GM19035 (cell line): ENCODE results near the gene STRN3.
"Not testable (repeated sequence)": the region's sequence is repeated elsewhere in the genome, so short reads cannot be mapped to it uniquely, and the experiment has no call there.

ENCODE experiments used
- ATAC-seq: cut with Tn5 transposase; IDR thresholded peaks from one replicate; pipeline ENCODE4 v1.9.1; 2021; ENCODE audit not compliant: unreplicated experiment

STRN3 gene

GRCh38 chr14:30921788-30922187 is 104.4 kb downstream of the STRN3 start:
- ATAC-seq: no peak

GRCh38 chr14:30921305-30921704 is 104.9 kb downstream of the STRN3 start:
- ATAC-seq: no peak

DNA sequence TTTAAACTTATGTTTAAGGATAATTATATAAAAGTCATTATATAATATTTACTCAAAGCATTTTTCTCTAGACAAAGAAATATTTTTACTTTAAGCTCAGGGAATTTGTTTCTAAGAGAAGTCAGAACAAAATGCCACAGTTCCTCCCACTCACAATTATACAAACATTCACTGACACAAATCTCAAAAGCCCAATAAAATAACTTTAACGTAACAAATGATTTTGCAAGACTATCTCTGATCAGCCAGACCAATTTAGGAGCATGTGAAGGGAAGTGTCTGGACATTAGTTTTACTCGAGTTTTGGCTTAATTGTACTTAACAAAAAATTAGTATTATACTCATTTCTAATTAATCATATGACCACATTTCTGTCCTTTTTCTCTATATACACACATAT is 110.6 kb downstream of the STRN3 start:
- ATAC-seq: no peak

DNA sequence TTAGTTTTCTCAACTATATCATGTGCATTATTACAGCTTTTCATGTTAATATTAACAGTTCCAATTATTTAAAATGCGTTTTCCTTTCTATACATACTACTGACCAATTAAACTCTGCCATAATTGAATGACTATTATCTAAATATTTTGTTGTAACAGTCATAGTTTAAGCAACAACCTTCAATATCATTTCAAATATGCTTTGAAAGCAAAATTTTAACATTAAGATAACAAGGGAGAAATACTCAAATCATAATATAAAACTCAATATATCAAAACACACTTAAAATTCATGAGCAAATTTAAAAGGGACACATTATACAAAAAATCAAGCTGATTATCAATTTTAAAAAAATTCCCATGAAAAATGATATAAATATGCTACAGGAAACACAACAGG is 111.4 kb downstream of the STRN3 start:
- ATAC-seq: no peak

DNA sequence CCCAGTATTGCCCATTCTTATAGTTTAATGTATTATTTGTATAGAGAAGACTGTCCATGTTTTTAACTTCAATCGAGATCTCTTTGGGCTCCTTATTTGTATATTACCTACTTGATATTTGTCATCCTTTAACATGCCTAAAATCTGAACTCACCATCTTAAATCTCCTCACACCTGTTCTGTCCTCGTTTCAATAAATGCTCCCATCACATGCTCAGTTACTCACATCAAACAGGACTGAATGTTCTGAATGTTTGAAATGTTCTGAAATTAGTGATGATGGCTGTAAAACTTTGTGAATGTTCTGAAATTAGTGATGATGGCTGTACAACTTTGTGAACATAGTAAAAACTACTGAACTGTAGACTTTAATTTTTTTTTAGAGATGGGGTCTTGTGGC is 117.4 kb downstream of the STRN3 start:
- ATAC-seq: no peak

- no peak for ATAC-seq
These were observed 118.5 kb downstream of the STRN3 start for GRCh38 chr14:30907659-30908057.

DNA sequence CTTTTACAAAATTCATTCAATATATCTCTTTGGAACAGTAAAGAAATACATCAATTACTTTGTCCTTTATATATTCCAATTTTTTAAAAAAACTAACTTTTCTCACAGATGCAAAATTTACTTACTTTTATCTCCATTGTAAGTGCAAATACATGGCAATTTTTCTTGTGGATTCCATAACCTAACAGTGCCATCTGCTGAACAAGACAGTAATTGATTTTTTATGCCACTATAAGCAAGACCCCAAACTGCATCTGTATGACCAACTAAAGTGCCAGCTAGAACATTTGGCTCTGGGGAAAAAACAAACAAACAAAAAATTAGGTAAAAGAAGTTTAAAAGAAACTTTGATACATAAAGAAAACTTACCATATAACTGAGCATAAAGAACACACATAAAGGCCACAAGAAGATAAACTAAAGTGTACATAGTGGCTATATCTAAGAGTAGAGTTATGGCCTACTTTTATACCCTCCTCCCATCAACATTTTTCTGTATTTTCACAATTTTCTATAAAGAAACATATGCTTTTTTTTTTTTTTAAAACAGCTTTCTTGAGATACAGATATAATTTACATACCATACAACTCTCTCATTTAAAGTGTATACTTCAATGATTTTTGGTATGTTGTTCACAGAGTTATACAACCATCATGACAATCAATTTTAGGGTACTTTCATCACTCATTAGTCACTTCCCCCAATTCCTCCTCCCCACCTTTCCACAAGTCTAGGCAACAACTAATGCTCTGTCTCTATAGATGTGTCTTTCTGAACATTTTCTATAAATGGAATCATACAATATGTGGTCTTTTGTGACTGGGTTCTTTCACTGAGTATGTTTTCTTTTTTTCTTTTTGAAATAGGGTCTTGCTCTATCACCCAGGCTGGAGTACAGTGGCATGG is 119.2 kb downstream of the STRN3 start:
- no peak for ATAC-seq

DNA sequence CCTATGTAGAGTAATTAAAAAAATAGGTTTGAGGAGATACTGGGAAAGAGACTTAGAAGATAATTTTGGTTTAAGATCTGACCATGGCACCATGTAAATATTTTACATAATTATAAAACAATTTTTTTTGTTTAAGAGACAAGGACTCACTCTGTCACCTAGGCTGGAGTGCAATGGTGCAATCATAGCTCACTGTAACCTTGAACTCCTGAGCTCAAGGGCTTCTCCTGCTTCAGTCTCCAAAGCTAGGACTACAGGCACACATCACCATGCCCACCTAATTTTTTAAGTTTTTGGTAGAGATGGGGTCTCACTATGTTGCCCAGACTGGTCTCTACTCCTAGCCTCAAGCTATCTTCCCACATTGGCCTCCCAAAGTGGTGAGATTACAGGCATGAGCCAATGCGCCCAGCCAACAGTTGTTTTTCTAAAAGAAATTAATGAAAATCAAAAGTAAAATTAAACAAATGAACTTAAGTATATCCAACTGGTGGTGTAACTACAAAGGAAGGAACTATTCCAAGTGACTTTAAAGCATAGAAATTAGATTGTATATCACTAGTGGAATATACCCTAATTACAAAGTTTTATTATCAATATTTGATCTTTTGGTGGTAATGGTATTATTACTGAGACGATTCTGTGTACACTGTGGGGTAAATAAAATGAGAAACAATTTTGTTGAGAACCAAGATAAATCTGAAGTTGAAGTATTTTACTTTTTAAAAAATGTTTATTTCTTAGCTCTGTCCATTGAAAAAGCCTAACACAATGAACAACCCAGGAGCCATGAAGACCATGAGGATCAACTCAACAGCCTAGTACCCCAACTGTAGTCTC is 122.7 kb downstream of the STRN3 start:
- no peak for ATAC-seq

- ATAC-seq: not testable (repeated sequence)
These were observed 129.1 kb downstream of the STRN3 start for GRCh38 chr14:30897121-30897520.

DNA sequence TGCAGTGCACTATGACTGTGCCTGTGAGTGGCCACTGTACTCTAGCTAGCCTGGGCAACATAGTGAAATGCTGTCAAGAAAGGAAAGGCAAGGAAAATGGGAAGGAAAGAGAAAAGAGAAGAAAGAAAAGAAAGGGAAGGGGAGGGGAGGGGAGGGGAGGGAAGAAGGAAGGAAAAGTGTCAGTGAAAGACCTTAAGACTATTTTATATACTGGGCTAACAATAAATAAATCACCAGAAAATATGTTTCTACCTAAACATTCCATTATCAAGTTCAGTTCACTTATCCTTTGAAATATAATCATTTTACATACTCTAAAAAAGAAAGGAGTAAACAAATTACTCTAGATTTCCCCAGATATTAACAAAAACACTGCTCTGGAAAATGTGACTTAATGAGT is 129.7 kb downstream of the STRN3 start:
- no peak for ATAC-seq

GRCh38 chr14:30894923-30895515 is 131.2 kb downstream of the STRN3 start:
- ATAC-seq: no peak

DNA sequence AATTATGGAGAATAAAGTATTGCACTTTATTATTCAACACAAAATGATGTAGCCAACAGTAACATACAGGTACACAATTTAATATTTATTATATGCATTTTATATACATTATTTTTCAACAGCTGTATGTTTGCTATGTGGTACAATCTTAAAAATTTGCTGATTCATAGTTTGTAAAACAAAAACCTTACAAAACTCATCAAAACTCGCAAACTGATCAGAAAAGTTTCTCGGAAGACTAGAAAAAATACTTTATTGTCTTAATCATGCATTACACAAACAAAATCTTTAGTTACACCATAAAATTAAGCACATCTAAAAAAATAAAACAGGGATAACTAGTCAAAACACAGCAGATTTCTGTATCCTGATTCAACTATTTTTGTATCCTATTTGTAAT is 132.4 kb downstream of the STRN3 start:
- no peak for ATAC-seq

DNA sequence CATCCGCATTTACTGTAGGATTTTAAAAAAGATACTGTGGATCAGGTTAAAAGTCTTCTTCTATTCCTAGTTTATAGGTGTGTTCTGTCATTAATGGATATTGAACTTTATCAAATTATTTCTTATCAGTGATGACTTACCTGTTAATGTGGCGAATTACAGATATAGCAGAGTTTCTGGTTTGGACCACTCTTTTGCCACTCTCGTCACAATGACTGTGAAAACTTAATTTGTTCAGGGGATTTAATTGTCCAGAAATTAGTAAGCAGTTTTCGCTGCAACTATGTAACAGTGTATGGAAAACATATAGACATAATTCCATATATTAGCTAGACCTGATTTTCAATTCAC is 137.0 kb downstream of the STRN3 start:
- no peak for ATAC-seq

GRCh38 chr14:30888480-30889243 is 137.5 kb downstream of the STRN3 start:
- no peak for ATAC-seq

- ATAC-seq: no peak
These were observed 140.1 kb downstream of the STRN3 start for GRCh38 chr14:30885840-30886740.

GRCh38 chr14:30884901-30885300 is 141.3 kb downstream of the STRN3 start:
- no peak for ATAC-seq

DNA sequence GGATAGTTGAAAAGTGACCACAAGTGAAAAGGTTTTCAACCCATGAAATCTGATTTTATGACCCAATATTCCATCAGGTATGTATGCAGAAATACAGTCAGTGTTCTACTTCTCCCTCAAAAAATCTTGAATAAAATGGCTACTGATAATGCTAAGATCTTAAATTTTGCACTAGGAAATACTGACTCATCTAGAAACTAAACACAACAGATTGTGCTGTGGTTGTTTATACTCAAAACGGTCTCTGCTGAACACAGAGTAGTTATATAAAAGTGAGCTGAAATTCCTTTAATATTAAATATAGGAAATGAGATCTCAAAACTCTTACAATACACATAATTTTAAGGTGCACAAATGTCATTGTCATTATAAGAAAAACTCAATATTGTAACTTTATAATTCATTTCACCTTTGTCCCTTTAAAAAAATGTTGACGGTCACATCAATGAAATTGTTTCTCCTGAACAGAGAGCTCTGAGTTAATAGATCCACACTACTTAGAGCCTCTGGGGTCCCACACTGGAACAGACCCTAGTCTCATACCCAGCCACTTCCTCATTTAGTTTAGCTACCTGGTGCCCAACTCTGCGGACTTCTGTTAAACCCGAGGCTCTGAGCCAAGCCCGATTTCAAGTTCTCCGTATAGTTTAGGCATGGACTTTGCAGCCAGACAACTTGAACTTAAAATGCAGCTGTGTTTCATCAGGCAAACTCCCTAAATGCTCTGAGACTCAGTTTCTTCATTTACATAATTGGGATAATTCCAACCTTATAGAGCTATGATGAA is 142.5 kb downstream of the STRN3 start:
- ATAC-seq: no peak

- ATAC-seq: no peak
These were observed 143.7 kb downstream of the STRN3 start for GRCh38 chr14:30882431-30882830.

GRCh38 chr14:30876692-30877091 is 149.5 kb downstream of the STRN3 start:
- ATAC-seq: no peak

- ATAC-seq: no peak
These were observed 150.5 kb downstream of the STRN3 start for GRCh38 chr14:30875788-30876053.
